Right kidney (tissue), 1 donor: Measurements from ENCODE around the gene SIGLEC6.
"Not testable (repeated sequence)": the region's sequence is repeated elsewhere in the genome, so short reads cannot be mapped to it uniquely, and the experiment has no call there.

Source experiments
- DNase-seq: peaks from one replicate; pipeline ENCODE4 v3.0.0-alpha.2; 2016

The SIGLEC6 gene

DNA sequence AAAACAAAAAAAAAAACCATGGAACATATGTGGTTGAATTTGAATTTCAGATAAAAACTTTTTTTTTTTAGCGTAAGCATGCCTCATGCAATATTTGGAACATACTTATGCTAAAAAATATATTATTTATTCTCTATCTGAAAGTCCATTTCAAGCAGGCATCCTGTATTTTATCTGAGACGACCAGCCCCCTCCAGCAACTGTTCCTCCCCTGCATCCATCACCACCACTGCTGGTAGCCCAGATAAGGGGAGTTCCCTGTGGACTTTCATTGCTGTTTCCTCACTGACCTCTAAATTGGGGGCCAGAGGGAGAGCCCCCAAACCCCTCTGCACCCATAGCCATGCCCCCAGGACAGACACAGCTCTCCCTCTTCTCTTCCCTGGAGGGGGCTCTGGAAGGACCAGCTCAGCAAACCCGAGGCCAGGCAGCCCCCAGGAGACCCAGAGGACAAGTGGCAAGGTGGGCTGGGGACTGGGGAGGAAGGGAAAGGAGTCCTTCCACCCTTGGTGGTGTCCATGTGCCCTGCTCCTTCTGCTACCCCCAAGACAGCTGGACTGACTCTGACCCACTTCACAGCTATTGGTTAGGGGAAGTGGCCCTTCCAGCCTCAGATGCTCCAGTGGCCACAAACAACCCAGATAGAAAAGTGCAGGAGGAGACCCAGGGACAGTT lies 23.3 kb downstream of the SIGLEC6 start:
- DNase-seq: no peak

DNA sequence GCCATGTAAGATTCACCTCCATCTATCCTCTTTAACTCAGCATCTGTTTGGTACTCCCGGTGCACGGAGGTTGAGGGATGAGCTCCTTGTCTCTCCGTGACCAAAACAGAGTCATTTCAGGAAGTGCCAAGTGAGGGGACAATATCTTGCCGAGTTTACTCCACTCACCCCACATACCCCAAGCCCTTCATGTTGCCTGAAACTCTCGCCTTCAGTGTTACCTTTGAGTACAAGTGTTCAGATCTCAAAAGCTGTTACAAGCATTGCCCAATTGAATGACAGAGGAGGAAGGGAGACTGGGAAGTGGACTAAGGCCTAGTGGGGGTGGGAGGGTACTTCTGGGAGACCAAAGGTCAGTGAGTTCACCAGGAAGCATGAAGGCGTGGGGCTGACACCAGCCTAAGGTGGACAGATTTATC lies 23.8 kb downstream of the SIGLEC6 start:
- no peak for DNase-seq

DNA sequence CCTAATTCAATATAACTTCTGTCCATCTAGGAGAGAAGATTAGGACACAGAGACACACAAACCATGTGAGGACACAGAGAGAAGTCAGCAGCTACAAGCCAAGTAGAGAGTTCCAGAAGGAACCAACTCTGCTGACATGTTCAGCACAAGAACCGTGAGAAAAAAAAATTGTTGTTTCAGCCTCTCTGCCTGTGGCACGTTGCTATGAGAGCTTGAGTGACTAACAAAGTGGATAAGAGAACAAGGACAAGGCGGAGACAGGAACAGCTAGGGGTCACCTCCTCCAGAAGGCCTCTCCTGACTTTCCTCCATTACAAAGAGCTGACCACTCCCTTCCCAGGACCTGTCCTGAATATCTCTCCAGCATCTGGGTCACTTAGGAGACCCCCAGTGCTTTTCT lies 24.3 kb downstream of the SIGLEC6 start:
- no peak for DNase-seq

DNA sequence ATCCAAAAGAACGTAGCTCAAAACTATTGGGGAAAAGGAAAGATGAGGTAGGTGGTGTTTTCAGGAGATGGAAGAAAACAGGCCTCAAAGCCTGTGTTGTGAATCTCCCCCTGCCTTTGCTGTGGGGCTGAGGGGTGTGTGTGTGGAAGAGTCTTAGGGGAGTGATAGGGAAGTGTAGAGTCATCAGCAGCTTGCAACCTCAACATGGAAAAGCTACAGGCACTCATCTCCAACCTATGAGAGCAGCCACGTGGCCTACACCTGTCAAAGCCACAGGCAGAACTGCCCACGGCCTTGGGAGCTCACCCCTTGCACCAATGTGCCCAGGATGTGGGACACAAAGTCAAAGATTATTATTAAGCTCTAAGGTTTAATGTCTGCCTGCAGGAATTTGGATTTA lies 25.6 kb downstream of the SIGLEC6 start:
- DNase-seq: no peak

DNA sequence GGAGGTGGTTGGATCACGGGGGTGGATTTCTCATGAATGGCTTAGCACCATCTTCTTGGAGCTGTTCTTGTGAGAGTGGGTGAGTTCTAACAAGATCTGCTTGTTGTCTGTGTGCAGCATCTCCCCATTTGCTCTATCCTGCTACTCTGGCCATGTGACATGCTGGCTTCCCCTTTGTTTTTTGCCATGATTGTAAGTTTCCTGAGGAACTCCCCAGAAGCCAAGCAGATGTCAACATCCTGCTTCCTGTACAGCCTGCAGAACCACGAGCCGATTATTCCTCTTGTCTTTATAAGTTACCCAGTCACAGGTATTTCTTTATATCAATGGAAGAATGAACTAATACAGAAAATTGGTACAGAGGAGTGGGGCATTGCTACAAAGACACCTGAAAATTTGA lies 27.6 kb downstream of the SIGLEC6 start:
- DNase-seq: no peak

DNA sequence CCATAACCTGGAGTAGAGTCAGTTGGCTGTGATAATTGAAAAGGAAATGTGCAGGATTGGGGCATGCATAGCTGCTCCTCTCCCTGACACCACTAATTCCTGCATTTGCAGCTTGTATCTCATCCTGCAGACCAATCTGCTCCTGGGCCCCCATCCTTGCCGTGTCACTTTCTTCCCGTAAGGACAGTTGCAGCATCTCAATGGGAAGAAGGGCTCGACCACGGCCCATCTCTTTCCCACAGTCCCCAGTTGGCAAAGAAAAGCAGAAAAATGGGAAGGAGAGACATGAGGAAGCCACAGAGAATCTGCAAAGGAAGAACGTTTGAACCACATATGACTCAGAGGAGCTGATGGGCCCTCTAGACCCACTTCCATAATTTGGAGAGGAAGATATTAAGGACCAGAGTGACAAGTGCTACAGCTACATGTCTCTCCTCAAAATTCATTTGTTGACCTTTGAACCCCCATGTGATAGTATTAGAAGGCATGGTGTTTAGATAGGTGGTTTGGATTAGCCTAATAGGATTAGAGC lies 28.1 kb downstream of the SIGLEC6 start:
- DNase-seq: no peak

DNA sequence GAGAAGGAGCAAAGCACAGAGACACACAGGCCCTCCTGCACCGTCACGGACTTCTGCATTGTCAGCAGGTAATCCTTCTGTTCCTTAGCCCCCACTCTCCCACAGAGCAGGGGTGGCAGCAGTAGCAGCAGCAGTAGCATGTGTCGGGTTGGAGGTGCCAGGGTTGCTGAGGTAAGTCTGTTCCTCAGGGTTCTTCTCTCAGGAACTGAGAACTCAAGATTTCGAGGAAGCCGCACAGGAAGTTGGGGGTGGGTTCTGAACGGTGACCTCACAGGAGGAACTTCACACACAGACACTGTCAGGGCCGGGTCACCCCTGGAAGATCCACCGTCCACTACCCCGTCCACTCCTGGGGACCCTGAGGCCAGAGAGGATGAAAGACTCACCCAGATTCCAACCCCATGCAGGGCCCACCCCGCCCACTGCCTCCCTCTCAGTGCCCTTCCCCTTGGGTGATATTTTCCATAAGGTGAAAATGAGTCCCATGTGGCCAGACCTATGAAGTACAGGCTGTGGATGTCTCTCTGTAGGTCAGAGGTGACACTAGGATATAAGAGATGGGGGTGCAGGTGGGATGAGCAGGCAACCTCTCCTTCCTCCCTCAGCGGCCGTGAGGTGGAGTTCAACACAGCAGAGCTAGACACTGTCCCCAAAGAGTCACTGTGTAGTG lies 29.7 kb downstream of the SIGLEC6 start, which contains the start of gene SIGLEC12:
TSS of gene SIGLEC12 (minus strand) at position 207 of the 670 bp plus-strand sequence. CDS start at position 140, 67 bp downstream.
- no peak for DNase-seq

DNA sequence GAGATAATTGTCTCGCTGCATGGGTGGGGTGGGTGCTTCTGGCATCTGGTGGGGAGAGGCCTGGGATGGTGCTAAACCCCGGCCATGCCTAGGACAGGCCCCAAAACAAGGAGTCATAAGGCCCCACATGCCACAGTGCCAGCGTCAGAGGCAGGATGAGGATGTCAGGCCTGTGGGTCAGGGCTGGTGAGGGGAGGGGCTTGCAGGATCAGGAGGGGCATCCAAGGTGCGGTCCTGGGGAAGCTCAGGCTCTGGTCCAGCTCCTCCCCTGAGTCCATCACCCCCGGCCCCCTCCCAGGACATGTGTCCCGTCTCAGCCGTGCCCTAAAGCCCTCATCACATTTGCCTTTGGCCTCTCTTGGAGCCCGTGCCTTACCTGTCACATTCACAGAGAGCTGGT lies 30.5 kb downstream of the SIGLEC6 start:
- DNase-seq: not testable (repeated sequence)

DNA sequence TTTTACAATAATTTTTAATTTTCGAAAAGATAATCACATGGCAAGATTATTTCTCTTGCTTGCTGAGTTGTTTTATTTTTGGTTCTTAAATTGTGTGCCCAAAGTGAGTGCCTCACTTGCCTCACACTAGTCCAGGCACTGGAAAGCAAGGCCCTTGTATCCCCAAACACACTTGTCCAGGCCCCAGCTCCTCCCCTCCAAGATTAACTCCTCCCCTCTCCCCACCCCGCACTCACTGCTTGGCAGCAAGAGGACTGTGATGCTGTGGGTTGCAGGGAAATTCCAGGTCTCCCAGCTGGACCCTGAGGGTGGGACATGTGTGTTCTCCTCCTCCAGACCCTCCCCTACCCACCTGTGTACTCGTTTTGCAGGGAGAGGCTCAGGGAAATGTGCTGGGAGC lies 33.8 kb downstream of the SIGLEC6 start:
- DNase-seq: no peak

DNA sequence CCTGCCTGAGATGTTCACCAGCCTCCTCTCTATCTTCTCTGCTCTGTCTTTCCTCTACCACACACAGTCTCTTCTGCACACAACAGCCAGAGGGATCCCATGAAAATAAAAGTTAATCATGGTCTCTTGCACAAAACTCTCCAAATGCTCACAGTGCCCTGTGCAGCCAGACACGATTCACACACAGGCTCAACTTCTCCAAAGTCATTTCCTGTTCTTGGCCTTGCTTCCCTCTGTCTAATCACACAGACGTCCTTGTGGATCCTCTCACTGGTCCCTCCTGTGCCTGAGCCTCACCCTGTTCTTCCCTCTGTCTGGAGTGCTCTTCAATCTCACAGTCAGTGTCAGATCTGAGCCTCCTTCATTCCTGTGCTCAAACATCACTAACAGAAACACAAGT lies 37.7 kb downstream of the SIGLEC6 start:
- no peak for DNase-seq

DNA sequence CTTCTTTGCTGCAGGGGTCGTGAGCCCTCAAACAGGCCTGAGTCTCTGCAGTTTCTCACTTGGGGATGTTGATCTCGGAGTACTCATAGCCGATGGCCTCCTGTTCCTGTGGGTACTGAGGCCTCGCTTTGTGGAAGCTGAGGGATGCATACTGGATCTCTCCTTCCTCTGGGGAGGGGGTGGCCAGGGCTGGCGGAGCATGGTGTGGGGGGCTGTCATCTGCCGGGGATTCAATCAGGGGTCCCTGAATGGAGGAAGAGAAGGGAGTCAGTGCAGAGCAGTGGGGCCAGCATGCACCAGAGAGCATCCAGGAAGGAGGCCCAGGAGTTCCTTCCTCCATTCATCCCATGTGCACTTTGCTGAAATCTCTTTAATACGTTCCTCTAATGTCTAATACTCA lies 39.9 kb downstream of the SIGLEC6 start:
- DNase-seq: no peak

DNA sequence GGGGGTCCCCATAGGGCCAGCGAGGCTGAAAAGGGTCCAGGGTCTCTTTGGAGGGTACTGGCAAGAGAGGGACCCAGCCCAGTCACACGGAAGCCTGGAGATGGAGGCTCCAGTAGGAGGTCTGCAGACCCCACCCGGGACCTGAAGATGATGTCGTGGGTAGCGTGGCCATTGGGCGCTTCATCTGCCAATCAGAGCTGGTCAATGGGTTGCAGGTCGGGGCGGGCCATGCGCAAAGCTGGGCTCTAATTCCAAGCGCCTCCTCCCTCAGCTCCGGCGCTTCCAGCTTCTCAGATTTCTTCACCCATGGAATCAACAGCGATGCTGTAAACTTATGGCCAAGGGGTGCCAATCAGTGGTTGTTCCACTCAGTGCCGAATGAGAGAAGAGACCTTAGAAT lies 40.8 kb downstream of the SIGLEC6 start:
- no peak for DNase-seq

DNA sequence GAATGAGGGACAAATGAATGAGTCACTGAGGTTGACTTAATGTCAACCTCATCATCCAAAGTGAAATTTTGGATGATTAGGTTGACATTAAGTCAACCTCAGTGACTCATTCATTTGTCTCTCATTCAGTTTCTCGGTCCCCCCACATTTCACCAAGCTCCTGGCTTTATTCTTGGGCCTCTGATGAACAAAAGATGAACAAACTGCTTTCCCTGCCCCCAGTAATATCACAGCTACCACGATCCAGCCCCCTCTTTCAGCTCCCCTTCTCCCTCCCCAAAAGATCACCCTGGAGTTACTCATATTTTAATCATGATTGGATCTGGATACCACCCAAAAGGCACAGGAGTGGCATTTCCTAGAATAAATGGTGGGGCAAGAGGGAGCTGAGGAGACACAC lies 42.4 kb downstream of the SIGLEC6 start:
- no peak for DNase-seq

DNA sequence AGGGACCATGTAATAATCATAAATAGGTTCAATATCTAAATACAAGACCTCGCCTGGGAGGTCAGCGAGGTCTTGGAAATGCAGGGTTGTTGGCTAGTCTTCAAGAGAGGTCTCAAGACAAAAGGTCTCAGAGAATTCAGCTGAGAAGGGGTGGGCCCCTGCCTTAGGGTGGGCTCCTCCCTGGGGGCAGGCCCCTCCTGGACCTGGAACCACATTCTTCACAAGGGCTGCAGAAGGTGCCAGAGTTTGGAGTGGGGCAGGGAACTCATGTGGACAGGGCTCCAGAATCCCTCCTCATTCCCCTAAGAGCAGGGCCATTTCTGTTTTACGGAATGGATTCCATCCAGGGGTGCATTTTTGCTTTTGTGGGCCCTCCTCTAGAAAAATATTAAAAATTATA lies 43.0 kb downstream of the SIGLEC6 start:
- DNase-seq: no peak

DNA sequence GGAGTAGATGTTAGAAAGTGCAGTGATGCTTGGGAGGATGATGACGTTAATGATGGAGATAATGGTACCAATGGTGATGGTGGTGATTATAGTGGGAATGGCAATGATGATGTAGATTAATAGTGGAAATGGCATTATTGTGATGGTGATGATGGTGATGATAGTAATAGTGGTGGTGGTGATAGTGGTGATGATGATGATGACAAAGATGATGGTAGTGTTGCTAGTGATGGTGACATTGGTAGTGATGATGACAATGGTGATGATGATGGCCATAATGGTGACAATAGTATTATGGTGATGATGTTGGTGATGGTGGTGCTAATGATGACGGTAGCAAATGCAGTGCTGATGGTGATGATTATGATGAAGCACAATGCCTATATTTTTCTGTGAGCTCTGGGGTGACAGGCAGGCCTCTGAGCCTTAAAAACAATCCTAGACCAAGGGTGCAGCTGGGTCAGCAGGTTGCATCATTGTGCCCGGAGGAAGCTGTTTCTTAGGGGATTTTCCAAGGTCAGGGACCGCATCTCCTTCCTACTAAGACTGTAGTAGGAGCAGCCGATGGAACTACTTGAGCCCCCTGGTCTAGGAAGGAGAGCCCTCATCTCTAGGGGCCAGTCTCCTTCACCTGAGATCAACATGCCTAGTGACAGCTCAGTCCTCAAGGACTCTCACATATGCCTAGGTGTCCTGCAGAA lies 45.4 kb downstream of the SIGLEC6 start:
- DNase-seq: no peak

DNA sequence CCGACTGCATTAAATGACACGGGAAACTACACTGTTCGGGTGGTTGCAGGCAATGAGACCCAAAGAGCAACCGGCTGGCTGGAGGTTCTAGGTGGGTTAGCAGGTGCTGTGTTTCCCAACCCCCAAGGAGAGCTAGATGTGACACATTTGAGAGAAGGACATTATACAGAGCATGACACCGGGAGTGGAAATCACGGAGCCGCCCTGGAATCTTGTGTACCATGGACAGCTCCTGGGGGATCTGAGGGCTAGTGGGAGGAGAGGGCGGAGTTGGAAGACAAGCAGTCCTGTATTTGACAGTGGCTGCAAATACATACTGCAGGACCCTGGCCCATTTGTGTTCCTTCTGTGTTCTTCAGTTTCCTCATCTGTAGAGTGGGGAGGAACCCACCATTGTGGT lies 50.9 kb downstream of the SIGLEC6 start:
- peak; percentile 20 for DNase-seq

DNA sequence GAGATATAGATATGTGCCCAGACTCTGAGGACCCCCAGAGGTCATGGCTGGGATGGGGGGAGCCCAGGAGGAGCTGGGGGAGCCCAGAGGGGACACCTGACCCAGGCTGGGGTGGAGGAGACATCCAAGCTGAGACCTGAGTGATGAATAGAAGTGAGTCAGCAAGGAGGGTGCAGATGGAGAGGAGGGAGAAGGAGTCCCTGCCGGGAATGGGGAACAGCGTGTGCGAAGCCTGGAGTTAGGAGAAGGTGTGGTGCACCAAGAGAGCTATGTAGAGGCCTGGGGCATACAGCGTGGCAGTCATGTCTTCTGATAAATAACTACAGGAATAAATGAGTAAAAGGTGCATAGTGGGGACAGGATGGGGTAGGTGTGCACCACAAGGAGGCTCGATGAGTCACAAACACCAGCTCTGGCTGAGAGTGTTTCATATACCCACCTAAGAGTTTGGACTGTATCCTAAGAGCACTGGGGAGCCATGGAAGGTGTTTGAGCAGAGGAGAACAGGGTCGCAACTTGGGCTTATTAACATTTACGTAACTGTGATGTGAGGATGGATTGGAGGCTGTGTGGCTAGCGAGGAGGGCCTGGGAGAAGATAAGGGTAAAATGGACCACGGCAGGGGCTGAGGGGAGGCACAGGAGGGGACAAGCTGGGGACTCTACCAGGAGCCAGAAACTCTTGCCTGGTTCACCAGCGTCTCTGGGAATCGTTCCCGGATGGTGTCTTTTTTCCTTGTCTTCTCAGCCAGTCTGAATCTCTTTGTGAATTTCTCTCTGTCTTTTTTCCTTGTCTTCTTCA lies 51.7 kb downstream of the SIGLEC6 start:
- DNase-seq: no peak

DNA sequence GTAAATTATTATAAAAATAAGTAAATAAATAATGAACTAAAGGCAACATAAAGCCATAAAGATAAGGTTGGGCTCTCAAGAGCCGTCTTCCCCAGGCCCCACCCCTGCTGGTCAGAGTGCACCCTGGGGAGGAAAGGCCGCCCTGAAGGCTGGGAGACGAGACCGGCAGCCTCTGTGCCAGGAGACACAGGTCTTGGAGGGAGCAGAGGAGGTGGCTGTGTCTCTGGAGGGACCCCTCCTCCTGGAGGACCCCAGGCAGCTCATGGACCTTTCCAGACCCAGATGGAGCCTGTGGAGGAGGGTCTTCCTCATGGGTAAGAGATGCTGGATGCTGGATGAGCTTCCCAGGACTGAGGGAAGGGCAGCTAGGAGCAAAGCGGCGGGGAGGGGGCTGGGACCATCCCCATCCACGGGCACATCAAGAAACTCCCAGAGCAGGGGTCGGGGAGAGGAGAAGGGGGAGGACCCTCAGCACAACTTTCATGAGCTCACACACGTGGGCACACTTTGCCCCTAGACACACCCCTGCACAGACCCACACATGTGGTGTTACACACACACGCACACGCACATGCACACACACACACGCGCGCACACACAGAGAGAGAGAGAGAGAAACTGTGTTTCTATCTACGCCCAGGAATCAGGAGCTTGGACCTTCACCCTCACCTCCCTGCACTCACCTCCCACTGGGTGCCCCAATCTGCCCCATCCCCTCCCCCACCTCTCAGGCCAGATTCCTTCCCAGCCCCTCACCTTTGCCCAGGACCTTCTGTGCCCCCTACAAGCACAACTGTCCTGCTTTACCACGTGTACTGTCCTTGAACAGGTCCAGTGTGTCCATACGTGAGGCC lies 52.9 kb downstream of the SIGLEC6 start, which contains the start of gene CEACAM18:
TSS of gene CEACAM18 (plus strand) at position 159 of the 854 bp plus-strand sequence.
- no peak for DNase-seq

DNA sequence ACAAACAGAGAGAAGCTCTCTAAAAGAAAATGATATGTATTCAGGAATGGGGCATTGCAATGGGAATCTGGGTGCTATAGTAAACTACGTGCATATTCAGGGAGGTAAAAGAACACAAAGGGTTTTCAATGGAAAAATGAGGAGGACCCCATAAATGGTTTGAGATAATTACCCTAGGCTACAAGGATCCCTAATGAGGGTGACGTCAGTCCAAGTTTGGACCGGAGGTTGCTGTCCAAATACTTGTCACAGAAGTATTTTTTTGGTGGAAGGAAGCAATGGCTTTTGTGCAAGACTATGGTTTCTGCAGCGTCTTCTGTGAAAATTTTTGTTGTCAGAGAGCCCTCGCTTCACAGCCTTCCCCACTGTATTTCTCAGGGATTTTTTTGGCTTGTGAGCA lies 54.1 kb downstream of the SIGLEC6 start:
- no peak for DNase-seq

DNA sequence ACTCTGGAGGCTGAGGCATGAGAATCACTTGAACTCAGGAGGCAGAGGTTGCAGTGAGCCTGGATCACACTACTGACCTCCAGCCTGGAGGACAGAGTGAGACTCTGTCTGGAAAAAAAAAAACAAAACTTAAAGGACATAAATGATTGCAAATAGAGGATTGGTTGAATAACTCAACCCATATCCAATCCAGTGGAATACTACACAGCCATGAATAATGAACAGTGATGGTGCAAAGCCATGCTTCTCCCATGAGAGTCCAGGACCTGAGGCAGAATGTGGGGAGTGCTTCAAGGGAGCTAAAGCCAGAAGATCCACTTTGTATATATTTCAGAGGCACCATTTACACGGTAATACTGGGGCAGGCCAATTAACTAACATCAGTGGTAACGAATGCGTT lies 55.3 kb downstream of the SIGLEC6 start:
- no peak for DNase-seq

DNA sequence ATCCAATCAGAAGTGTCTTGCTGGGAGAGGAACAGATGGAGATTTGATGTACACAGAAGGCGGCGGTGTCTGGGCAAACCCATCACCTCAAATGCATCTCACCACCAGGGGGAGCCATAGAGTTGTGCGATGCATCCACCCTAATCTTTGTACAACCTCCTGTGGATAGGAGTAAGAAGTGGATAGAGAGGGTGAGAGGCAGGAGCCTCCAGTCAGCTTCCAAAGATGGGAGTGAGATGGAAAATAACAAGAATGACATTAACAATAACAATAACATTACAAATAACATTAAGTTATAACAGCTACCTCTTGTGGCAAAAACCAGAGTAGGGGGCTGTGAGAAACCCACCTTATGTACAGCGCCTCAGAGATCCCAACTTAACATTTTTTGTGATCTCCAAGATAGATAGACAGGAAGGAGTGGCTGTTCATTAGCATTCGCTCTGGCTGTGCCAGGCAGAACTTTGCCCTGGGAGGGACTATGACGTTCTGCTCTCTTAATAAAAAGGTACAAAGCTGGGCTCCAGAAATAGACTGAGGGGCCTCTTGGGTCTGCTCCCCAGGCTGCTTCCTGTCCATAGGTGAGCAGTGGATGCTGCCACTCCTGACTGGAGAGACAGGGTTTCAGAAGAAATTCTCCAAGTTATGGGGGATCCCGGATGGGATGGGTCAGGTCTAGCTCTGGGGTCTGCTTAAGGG lies 58.3 kb downstream of the SIGLEC6 start:
- DNase-seq: peak; percentile 11
